Activated naive CD8-positive, alpha-beta T cell treated with anti-CD3 and anti-CD28 coated beads, Interleukin-2, amount 50 U/mL, for 24 hours (primary cell): ENCODE measurements around the gene UCK1.

Experiments used
- ATAC-seq: fragments of 150-1000 bp; cut with Tn5 transposase; one replicate; pipeline ENCODE4 v1.10.0; 2021
- DNase-seq: peaks from one replicate; pipeline ENCODE4 v3.0.0; 2021
- H3K27ac Mint-ChIP-seq: one replicate; pipeline ENCODE4 v1.8.0; 2021; ENCODE audit warnings: mild to moderate bottlenecking, mixed read lengths
- H3K27me3 Mint-ChIP-seq: one replicate; pipeline ENCODE4 v1.8.0; 2021; ENCODE audit warnings: mixed read lengths
- H3K36me3 Mint-ChIP-seq: one replicate; pipeline ENCODE4 v1.8.0; 2021; ENCODE audit warnings: low read depth, mixed read lengths
- H3K4me1 Mint-ChIP-seq: one replicate; pipeline ENCODE4 v1.8.0; 2021; ENCODE audit warnings: mixed read lengths
- H3K4me3 Mint-ChIP-seq: one replicate; pipeline ENCODE4 v1.8.0; 2021; ENCODE audit warnings: mild to moderate bottlenecking, moderate library complexity, mixed read lengths
- H3K9me3 Mint-ChIP-seq: one replicate; pipeline ENCODE4 v1.8.0; 2021; ENCODE audit warnings: mixed read lengths

Gene UCK1

DNA sequence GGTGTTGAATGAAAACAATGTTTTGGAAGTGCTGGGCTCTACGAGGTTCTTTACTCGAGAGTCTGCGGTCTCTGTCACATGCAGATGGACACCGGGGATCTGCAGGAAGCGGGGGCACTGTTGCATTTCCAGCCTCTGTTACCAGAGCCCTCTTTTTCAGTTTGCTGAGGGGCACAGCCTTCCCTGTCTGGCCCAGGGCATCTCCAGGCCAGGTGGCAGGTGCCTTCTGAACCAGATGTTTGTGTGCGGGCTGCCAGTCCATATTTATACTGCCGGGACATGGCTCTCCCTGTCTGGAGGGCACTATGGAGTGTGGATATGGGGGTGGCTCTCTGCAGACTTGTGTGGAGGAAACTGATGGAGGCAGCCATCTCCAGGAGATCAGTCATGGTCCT lies 47.0 kb downstream of the UCK1 start:
- H3K27me3 Mint-ChIP-seq: no peaks in the 10 kb centered on the region
- no peaks in the 10 kb centered on the region for H3K9me3 Mint-ChIP-seq
- no peak overlapping the region for H3K4me3 Mint-ChIP-seq
- DNase-seq (no peak), ATAC-seq (no peak)
- H3K36me3 Mint-ChIP-seq: peaks cover 51% of the 10 kb centered on the region
- H3K4me1 Mint-ChIP-seq: no peaks in the 10 kb centered on the region
- H3K27ac Mint-ChIP-seq: no peak overlapping the region

DNA sequence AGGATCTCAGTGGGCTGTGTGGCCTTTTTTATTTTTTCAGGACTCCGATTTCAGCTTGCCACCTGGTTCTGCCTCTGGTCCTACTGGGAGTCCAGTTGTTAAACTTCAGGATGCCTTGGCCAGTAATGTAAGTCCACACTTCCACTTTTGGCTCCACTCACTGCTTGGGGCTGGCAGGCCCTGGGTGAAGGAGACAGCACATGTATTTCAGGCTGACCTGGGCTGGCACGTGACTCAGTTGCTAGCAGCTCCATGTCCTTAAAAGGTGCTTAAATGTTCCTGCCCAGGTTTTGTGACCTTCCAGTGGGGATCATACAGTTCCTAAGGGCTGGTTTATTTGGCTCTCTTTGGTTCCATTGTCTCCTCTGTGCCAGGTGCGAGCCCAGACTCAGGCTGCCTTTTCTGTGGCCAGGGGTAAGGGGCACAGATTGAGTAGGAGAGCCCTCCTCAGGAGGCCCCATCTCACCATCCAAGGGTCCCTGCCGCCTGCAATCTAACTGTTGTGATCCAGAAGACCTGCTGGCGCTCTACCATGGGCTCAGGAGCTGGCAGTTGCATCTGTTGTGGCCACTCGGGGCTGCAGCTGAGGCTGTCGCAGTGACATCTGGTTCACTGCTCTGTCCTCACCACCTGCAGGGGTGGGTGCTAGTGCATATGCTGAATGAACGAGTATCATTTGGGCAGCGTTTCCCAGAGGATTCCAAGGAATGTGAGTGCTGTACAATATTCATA lies 47.6 kb downstream of the UCK1 start:
- H3K4me3 Mint-ChIP-seq: no peak overlapping the region
- H3K36me3 Mint-ChIP-seq: peaks cover 48% of the 10 kb centered on the region
- no peaks in the 10 kb centered on the region for H3K4me1 Mint-ChIP-seq
- no peak for DNase-seq
- H3K9me3 Mint-ChIP-seq: no peaks in the 10 kb centered on the region
- H3K27ac Mint-ChIP-seq: no peak overlapping the region
- H3K27me3 Mint-ChIP-seq: no peaks in the 10 kb centered on the region
- no peak for ATAC-seq

DNA sequence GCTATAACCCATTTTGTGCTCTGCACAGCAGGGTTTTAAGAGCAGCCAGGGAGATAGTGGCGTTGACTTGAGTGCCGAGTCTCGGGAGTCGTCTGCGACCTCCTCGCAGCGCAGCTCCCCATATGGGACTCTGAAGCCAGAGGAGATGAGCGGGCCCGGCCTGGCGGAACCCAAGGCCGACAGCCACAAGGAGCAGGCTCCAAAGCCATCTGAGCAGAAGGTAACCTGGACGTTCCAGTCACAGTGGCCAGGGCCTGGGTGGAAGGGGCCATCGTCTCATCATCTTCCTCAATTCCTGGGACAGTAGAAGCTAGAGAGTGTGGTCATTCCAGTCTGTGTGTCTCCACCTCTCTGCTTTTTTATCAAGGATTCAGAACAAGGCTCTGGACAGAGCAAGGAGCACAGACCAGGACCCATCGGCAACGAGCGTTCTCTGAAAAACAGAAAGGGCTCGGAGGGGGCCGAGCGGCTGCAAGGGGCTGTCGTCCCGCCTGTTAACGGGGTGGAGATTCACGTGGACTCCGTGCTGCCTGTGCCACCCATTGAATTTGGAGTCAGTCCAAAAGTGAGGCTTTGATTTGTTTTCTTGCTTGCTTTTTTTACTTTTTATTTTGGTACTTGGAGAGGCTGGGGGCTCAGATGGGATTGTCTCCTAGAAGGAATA lies 48.6 kb downstream of the UCK1 start:
- Mint-ChIP-seq H3K27me3 (no peaks in the 10 kb centered on the region), H3K36me3 (peaks cover 44% of the 10 kb centered on the region), H3K4me3 (no peak overlapping the region), H3K27ac (peak overlapping the region; percentile 52), H3K9me3 (no peaks in the 10 kb centered on the region), H3K4me1 (no peaks in the 10 kb centered on the region)
- ATAC-seq: no peak
- no peak for DNase-seq

- Mint-ChIP-seq H3K27ac (no peak overlapping the region), H3K36me3 (peaks cover 38% of the 10 kb centered on the region), H3K9me3 (no peaks in the 10 kb centered on the region), H3K4me3 (no peak overlapping the region), H3K27me3 (no peaks in the 10 kb centered on the region), H3K4me1 (no peaks in the 10 kb centered on the region)
- DNase-seq (no peak), ATAC-seq (no peak)
These were observed 49.4 kb downstream of the UCK1 start for GRCh38 chr9:131481441-131482342.

GRCh38 chr9:131480258-131480657 lies 50.8 kb downstream of the UCK1 start:
- Mint-ChIP-seq H3K36me3 (peaks cover 37% of the 10 kb centered on the region), H3K27ac (no peak overlapping the region), H3K4me3 (no peak overlapping the region), H3K27me3 (no peaks in the 10 kb centered on the region), H3K4me1 (no peaks in the 10 kb centered on the region), H3K9me3 (no peaks in the 10 kb centered on the region)
- ATAC-seq: no peak
- no peak for DNase-seq

GRCh38 chr9:131478911-131479310 lies 52.2 kb downstream of the UCK1 start:
- DNase-seq: no peak
- ATAC-seq: no peak
- Mint-ChIP-seq H3K36me3 (peaks cover 43% of the 10 kb centered on the region), H3K4me1 (no peaks in the 10 kb centered on the region), H3K9me3 (no peaks in the 10 kb centered on the region), H3K4me3 (no peak overlapping the region), H3K27me3 (no peaks in the 10 kb centered on the region), H3K27ac (no peak overlapping the region)

DNA sequence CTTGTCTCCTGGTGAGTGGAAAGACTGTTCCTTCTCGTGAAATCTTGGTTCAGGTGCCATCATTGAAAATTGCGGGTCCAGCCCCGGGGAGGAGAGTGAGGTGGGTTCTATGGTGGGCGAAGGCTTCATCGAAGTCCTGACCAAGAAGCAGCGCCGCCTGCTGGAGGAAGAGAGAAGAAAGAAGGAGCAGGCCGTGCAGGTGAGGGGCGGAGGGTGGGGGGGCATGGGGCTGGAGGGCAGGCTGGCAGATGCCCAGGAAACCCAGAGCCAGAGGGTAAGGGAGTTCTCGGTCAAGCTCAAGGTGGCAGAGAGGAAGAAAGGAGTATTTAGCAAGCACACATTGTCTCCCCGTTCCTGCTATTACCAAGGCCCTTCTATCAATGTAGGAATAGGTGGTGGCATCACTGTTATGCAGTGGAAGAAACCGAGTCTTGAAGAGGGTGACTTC lies 52.6 kb downstream of the UCK1 start:
- DNase-seq (peak; percentile 67), ATAC-seq (peak; percentile 25)
- H3K4me1 Mint-ChIP-seq: no peaks in the 10 kb centered on the region
- H3K4me3 Mint-ChIP-seq: no peak overlapping the region
- H3K36me3 Mint-ChIP-seq: peaks cover 44% of the 10 kb centered on the region
- H3K27me3 Mint-ChIP-seq: no peaks in the 10 kb centered on the region
- no peaks in the 10 kb centered on the region for H3K9me3 Mint-ChIP-seq
- H3K27ac Mint-ChIP-seq: no peak overlapping the region

- H3K9me3 Mint-ChIP-seq: no peaks in the 10 kb centered on the region
- ATAC-seq (no peak), DNase-seq (no peak)
- H3K27ac Mint-ChIP-seq: no peak overlapping the region
- peaks cover 42% of the 10 kb centered on the region for H3K36me3 Mint-ChIP-seq
- no peak overlapping the region for H3K4me3 Mint-ChIP-seq
- H3K4me1 Mint-ChIP-seq: no peaks in the 10 kb centered on the region
- H3K27me3 Mint-ChIP-seq: no peaks in the 10 kb centered on the region
These were observed 53.1 kb downstream of the UCK1 start for GRCh38 chr9:131477816-131478419.

DNA sequence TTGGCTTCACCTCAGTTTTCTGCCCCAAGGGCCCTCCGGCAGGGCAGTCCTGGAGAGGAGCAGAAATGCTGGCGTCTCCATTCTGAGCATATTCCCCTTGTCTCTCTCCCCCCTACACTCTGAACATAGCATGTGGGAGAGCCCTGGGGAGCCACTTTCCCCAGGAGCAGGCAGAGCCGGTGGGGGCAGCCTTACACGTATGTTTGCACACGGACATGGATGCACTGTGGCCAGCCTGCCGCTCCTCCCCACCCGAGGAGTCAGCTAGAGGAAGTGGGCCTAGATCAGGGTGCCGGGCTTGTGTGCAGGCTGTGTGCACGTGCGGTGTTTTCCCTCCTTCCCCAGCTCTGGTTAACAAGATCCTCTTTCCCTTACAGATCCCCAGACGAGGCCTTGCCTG lies 53.7 kb downstream of the UCK1 start:
- Mint-ChIP-seq H3K4me3 (no peak overlapping the region), H3K9me3 (no peaks in the 10 kb centered on the region), H3K27ac (no peak overlapping the region), H3K36me3 (peaks cover 41% of the 10 kb centered on the region), H3K4me1 (no peaks in the 10 kb centered on the region), H3K27me3 (no peaks in the 10 kb centered on the region)
- ATAC-seq (no peak), DNase-seq (no peak)

- H3K36me3 Mint-ChIP-seq: peaks cover 37% of the 10 kb centered on the region
- no peak for ATAC-seq
- no peak overlapping the region for H3K27ac Mint-ChIP-seq
- H3K9me3 Mint-ChIP-seq: no peaks in the 10 kb centered on the region
- H3K4me1 Mint-ChIP-seq: no peaks in the 10 kb centered on the region
- no peaks in the 10 kb centered on the region for H3K27me3 Mint-ChIP-seq
- H3K4me3 Mint-ChIP-seq: no peak overlapping the region
- DNase-seq: no peak
These were observed 54.2 kb downstream of the UCK1 start for GRCh38 chr9:131476777-131477345.

DNA sequence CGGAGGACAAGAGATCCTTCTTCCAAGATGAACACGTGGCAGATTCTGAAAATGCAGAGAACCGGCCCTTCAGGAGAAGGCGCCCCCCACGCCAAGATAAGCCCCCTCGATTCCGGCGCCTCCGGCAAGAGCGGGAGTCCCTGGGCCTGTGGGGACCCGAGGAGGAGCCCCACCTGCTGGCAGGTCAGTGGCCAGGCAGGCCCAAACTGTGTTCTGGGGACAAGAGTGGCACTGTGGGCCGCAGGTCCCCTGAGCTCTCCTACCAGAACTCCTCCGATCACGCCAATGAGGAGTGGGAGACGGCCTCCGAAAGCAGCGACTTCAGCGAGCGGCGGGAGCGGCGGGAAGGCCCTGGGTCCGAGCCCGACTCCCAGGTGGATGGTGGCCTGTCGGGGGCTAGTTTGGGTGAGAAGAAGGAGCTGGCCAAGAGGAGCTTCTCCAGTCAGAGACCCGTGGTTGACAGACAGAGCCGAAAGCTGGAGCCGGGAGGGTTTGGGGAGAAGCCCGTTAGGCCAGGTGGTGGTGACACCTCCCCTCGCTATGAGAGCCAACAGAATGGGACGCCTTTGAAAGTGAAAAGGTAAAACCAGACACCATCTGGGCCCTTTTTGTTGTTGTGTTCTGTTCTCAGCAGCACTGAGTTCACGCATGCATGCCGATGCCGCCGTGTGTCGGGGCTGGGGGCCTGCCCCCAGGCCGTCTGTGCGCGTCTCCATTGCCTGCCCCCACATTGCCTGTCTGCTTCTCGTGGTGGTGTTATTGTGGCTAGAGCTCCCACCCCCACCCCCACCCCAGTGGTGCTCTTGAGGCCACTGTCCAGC lies 54.9 kb downstream of the UCK1 start:
- H3K27me3 Mint-ChIP-seq: no peaks in the 10 kb centered on the region
- H3K27ac Mint-ChIP-seq: no peak overlapping the region
- DNase-seq (no peak), ATAC-seq (no peak)
- no peaks in the 10 kb centered on the region for H3K9me3 Mint-ChIP-seq
- H3K36me3 Mint-ChIP-seq: peaks cover 41% of the 10 kb centered on the region
- H3K4me3 Mint-ChIP-seq: no peak overlapping the region
- no peaks in the 10 kb centered on the region for H3K4me1 Mint-ChIP-seq

DNA sequence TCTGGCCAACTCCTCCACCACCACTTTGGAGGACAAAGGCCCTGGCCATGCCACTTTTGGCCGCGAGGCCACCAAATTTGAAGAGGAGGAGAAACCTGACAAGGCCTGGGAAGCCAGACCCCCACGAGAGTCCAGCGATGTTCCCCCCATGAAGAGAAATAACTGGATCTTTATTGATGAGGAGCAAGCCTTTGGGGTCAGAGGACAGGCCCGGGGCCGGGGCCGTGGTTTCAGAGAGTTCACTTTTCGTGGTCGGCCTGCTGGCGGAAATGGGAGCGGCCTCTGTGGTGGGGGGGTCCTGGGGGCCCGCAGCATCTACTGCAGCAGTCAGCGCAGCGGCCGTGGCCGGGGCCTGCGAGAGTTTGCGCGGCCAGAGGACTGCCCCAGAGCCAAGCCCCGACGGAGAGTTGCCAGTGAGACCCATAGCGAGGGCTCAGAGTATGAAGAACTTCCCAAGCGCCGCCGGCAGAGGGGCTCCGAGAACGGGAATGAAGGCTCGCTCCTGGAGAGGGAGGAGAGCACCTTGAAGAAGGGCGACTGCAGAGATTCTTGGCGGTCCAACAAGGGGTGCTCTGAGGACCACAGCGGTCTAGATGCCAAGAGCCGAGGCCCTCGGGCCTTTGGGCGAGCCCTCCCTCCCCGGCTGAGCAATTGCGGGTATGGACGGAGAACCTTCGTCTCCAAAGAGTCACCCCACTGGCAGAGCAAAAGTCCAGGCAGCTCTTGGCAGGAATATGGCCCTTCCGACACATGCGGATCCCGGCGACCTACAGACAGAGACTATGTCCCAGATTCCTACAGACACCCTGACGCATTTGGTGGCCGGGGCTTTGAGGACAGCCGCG lies 55.7 kb downstream of the UCK1 start:
- no peak for DNase-seq
- H3K36me3 Mint-ChIP-seq: peaks cover 44% of the 10 kb centered on the region
- ATAC-seq: no peak
- H3K27ac Mint-ChIP-seq: no peak overlapping the region
- no peaks in the 10 kb centered on the region for H3K4me1 Mint-ChIP-seq
- no peaks in the 10 kb centered on the region for H3K27me3 Mint-ChIP-seq
- no peaks in the 10 kb centered on the region for H3K9me3 Mint-ChIP-seq
- H3K4me3 Mint-ChIP-seq: no peak overlapping the region

DNA sequence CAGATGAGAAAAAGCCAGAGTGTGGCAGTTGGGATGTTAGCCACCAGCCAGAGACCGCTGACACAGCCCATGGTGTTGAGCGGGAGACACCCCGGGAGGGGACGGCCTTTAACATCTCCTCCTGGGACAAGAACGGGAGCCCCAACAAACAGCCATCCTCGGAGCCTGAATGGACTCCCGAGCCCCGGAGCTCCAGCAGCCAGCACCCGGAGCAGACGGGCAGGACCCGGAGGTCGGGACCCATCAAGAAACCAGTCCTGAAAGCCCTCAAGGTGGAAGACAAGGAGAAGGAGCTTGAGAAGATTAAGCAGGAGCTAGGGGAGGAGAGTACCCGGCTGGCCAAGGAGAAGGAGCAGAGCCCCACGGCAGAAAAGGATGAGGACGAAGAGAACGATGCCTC lies 56.4 kb downstream of the UCK1 start:
- ATAC-seq: no peak
- no peak overlapping the region for H3K4me3 Mint-ChIP-seq
- H3K4me1 Mint-ChIP-seq: no peaks in the 10 kb centered on the region
- peaks cover 44% of the 10 kb centered on the region for H3K36me3 Mint-ChIP-seq
- DNase-seq: no peak
- no peak overlapping the region for H3K27ac Mint-ChIP-seq
- H3K27me3 Mint-ChIP-seq: no peaks in the 10 kb centered on the region
- H3K9me3 Mint-ChIP-seq: no peaks in the 10 kb centered on the region
